Lung microvascular endothelial cell (primary cell): ENCODE measurements around the gene ATP6V0A4. TPM values are rescaled to one million over a fixed set of nuclear protein-coding genes. Genes with fewer than 3 reads are reported as not detected.
"Not testable (repeated sequence)": the region's sequence is repeated elsewhere in the genome, so short reads cannot be mapped to it uniquely, and the experiment has no call there.

Experiments used
- DNase-seq, 2 donors: peaks; one replicate each; pipeline versions ENCODE4 v3.0.0 to v3.0.0-alpha.2; 2010; ENCODE audit warnings: low read depth in 2 of 2
- total RNA-seq: library from RNA; depleted of rRNA; stranded (reverse); fragments of >200 nt; gene quantifications from 2 replicates; pipeline ENCODE4 v1.2.1, GENCODE V29; 2014

ATP6V0A4 gene
- total RNA-seq, 1 donor from 2014 or later: under 0.01 TPM

DNA sequence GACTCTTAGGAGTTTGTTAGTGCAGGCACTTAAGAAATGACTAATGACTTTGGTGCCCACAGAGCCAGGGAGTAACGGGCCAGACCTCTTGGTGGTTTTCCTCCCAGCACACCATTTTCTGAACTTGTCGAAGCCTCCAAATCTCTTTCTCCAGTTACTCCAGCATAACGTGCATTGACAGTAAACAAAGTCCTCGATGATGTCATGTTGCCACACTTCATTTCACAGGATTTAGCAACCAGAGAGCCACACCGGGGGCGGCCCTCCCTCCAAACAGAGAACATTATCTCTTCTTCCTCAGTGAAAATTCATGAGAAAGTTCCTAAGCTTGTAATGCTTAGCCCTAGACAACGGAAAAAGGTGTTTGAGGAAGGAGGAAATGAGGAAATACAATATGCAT lies 92.8 kb downstream of the ATP6V0A4 start:
- DNase-seq: no peak

GRCh38 chr7:138701537-138701923 lies 96.5 kb downstream of the ATP6V0A4 start:
- no peak for DNase-seq

- DNase-seq: no peak
Measured at GRCh38 chr7:138700857-138701536, 97.0 kb downstream of the ATP6V0A4 start, which contains the start of gene SVOPL. Gene SVOPL (minus strand): TSS chr7:138701362. CDS start chr7:138679045, 22,317 bp downstream.

DNA sequence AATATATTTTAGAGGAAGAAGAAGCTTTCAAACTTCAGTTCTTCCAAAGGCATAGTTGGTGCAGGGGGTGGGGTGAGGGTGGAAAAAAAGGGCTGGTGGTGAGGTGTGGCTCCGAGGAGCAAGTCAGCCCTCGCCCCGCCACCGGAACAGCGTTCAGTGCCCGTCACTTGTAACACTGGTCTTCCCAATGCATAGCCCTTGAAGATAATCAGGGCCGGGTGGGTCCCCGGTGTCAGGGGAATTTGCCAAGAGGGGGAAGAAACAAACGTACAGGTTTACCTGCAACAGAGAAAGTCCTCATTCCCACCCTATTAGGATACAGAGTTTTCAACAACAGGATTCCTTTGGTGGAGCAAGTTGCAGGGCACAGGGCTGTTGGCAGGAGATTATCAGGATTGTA lies 98.3 kb downstream of the ATP6V0A4 start:
- no peak for DNase-seq

DNA sequence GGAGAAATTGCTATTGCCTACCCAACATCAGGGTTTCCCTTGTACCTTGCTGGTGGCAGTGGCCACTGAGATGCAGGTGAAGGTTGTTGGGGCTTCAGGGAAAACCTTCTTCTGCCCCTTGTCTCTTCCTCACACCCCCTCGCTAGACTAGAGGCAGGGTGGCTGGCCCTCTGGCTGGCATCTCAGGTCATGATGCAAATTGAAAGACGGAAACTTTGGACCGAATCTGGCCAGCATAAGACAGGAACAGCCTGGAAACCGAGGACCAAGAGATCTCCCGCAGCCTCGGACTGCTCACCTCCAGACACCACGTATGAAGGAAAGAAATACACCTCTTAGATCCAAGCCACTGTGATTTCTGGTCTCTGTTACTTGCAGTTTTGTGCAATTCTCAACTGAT lies 99.7 kb downstream of the ATP6V0A4 start:
- no peak for DNase-seq

DNA sequence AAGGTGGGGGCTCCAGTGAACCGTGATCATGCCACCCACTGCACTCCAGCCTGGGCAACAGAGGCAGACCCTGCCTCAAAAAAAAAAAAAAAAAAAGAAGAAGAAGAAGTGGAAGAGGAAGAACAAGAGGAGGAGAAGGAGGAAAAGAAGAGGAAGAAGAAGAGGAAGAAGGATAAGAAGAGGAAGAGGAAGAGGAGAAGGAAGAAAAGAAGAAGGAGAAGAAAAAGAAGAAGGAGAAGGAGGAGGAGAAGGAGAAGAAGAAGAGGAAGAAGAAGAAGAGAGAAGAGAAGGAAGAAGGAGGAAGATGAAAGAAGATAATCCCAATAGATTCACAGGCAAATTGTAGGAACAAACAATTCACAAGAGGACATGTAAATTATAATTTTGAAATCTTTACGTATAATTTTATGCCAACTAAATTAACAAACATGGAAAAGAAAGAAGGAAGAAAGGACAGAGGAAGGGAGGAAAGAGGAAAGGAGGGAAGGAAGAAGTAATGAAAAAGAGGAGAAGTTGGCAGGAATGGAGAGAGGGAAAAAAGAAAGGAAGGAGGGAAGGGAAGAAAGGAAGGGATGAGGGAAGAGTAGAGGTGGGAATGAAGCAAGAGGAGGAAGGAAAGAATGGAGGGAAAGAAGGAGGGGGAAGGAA lies 100.3 kb downstream of the ATP6V0A4 start:
- no peak for DNase-seq

GRCh38 chr7:138695776-138696175 lies 102.2 kb downstream of the ATP6V0A4 start:
- not testable (repeated sequence) for DNase-seq

DNA sequence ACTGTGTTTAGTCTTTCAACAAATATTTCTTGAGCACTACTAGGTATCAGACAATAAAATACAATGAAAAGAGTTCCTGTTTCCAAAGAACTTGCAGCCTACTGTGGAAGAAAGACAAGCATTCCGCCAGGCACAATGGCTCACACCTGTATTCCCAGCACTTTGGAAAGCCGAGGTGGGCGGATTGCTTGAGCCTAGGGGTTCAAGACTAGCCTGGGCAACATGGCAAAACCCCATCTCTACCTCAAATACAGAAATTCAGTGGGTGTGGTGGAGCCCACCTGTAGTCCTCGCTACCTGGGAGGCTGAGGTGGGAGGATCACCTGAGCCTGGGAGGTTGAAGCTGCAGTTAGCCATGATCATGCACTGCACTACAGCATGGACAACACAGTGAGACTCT lies 102.9 kb downstream of the ATP6V0A4 start:
- DNase-seq: no peak

DNA sequence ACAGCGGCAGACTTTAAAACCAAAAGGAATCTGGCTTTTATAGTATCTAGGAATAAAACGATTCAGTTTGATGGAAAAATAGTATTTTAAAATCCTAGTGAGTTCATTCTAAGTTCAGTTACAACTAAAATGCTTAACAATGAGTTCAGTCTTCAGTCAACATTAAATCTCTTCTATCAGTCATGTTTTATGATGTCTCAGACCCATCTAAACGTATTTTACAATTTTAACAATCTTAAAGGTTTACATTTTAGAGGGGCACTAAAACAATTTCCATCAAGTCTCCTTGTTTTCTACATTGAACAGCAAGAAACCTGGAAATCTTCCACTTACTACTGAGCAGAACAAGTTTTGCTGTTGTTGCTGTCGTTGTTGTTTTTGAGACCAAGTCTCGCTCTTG lies 106.8 kb downstream of the ATP6V0A4 start:
- DNase-seq: no peak

GRCh38 chr7:138690495-138690894 lies 107.5 kb downstream of the ATP6V0A4 start:
- DNase-seq: no peak

- DNase-seq: not testable (repeated sequence)
Measured at GRCh38 chr7:138688037-138688436, 110.0 kb downstream of the ATP6V0A4 start.

GRCh38 chr7:138684340-138684739 lies 113.7 kb downstream of the ATP6V0A4 start:
- DNase-seq: no peak

DNA sequence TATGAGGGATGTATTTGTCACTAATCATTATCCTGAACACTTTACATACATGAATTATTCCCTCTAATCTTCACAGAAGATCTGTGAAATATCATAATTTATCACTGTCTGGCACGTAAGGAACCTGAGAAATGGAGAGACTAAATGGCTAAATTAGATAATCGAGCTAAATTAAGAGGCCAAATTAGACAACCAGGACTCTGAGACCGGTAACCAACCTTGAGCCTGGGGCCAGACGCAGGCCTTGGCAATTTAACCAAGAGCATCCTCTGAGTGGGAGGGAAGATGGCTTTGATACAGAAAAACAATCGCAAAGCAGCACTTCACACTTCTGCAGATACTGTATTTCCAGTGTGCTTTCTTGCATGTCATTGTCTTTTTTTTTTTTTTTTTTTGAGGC lies 118.2 kb downstream of the ATP6V0A4 start:
- no peak for DNase-seq

- no peak for DNase-seq
Measured at GRCh38 chr7:138670594-138670993, 127.4 kb downstream of the ATP6V0A4 start.

DNA sequence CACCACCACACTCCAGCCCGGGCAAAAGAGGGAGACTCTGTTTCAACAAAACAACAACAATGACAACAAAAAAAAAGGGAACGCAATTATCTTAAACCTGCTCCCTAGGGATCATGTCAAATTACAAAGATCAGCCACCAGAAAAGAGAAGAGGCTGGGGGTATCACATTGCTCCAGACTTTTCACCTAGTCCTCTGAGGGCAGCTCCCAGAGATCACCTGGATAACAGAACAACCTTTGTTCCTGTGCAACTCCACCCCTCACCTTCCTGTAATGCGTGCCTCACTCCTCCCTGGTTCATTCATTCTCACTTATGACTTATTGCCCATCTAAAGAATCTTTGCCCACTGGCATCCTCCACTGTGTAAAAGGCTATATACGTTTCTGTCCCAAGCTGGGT lies 128.6 kb downstream of the ATP6V0A4 start:
- DNase-seq: no peak

GRCh38 chr7:138668946-138669345 lies 129.1 kb downstream of the ATP6V0A4 start:
- no peak for DNase-seq

DNA sequence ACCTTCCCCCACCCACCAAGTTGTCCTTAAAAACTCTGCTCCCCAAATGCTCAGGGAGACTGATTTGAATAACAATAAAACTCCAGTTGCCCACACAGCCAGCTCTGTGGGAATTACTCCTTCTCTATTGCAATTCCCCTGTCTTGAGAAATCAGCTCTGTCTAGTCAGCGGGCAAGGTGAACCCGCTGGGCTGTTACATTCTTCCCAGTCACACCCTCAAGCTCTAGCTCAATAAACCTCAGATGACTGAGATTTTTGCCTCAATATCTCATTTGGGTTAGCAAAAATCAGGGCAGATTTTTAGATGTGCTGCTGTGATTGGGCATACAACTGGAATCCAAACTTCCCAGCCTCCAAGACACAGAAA lies 129.8 kb downstream of the ATP6V0A4 start:
- DNase-seq: no peak

GRCh38 chr7:138667535-138668228 lies 130.3 kb downstream of the ATP6V0A4 start:
- no peak for DNase-seq

GRCh38 chr7:138666385-138666784 lies 131.6 kb downstream of the ATP6V0A4 start:
- DNase-seq: no peak

DNA sequence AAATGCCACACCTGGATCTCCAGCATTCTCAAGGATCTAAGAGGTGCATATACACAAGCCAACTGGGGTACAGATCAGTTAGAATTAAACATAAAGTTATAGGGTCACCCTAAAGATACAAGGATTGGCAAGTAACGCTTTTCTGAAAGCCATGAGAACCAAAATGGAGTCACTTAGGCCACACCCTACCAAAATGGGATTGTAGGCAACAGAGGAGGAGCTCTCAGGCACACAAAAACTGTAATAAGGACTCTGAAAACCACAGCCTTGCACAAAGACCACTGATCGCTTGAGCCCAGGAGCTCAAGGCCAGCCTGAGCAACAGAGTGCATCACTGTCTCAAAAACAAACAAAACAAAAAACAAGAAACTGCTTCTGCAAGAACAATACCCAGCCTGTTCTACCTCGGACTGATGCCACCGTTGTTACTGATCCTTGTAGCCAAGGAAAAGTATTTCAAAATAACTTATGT lies 132.3 kb downstream of the ATP6V0A4 start:
- no peak for DNase-seq

DNA sequence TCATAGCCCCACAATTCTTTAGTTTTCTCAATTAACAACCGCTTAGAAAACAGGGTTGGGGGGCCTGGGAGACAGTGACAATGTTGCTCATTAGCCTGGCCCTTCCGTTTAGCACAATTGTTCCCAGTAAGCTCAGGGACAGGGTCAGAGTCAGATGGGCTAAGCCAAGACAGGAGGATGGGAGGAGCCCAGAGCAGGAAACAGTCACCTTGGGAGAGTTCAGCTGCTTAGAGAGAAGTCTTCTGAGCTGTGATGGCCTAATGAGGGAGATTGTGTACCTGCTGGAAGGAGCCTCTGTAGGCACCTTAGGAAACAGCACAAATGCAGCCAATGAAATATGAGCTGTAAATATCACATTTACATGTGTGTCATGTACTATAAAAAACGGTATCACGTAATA lies 132.7 kb downstream of the ATP6V0A4 start:
- DNase-seq: no peak
